GM12873 (cell line): Measurements from ENCODE around the gene RBMS3.

ENCODE experiments used
- CTCF ChIP-seq: IDR thresholded peaks from 2 replicates; pipeline ENCODE4 v1.5.1; 2012; ENCODE audit warnings: low read depth, mild to moderate bottlenecking, moderate library complexity, low read length, control low read depth; ENCODE audit not compliant: insufficient read depth; ENCODE audit errors: missing control alignments

RBMS3 gene

GRCh38 chr3:29512641-29513040 lies 231.8 kb downstream of the RBMS3 start:
- TF ChIP-seq CTCF, result no peak

- TF ChIP-seq CTCF, result no peak
Observed at GRCh38 chr3:29513236-29513635, 232.4 kb downstream of the RBMS3 start.

- no peak for TF ChIP-seq CTCF
Observed at GRCh38 chr3:29514170-29514569, 233.3 kb downstream of the RBMS3 start.

- TF ChIP-seq CTCF, result no peak
Observed at GRCh38 chr3:29514912-29515311, 234.0 kb downstream of the RBMS3 start.

- TF ChIP-seq CTCF, result no peak
Observed at GRCh38 chr3:29515451-29515850, 234.6 kb downstream of the RBMS3 start.

GRCh38 chr3:29516164-29516563 lies 235.3 kb downstream of the RBMS3 start:
- no peak for TF ChIP-seq CTCF

GRCh38 chr3:29520764-29521163 lies 239.9 kb downstream of the RBMS3 start:
- no peak for TF ChIP-seq CTCF
